Stimulated activated naive CD4-positive, alpha-beta T cell (primary cell): Measurements from ENCODE around the gene ENPP3.

ENCODE experiments used
- DNase-seq, 6 experiments: peaks; one replicate each; lab custom pipeline; 2025; lab: John Stamatoyannopoulos, UW

Gene ENPP3

GRCh38 chr6:131636880-131637792 is at the start of gene ENPP3:
Gene ENPP3, plus strand, starts transcription at chr6:131637302. Its CDS starts 83 bp downstream, at chr6:131637385.
- no peak for DNase-seq

- DNase-seq, result no peak
These were observed 49.2 kb upstream of the ENPP3 start for GRCh38 chr6:131587909-131588308.

DNA sequence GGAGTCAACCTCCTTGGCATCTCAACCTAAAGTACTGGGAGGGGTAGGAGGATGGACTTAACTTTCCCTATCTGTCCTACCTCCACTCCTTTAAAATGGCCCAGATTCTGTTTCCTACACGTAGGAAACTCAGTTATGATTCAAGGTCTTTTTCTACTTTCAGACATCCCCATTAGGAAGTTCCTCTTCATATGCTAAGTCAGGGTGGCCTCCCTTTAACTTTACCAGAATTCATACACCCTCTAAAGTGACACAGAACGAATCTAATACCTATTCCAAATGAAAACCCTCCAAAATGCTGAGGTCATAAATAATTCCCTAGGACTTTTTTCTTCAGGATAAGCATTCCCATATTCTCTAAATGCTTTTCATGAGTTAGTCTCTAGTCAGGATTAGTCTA is 48.5 kb upstream of the ENPP3 start:
- DNase-seq, result no peak

- no peak for DNase-seq
These were observed 44.2 kb upstream of the ENPP3 start for GRCh38 chr6:131592935-131593334.

DNA sequence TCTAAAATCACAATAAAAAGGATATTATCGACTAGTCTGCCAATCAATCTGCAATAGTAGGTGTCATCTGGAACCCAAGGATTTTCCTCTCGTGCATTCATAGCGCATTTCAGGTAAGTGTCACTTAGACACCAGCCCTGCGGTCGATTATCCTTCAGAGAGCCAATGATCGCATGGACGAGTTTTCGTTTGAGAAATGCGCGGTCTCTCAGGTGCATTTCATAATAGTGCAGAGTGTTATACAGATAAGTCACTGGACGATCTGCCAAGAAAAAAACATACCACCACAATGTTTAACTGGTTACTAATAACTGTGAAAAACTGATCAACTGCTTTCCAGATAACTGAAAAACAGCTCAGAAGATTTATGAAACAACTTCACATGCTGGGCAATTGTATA is 43.0 kb upstream of the ENPP3 start:
- no peak for DNase-seq

- peak in 2 of 6 experiments; percentile 13 for DNase-seq
These were observed 39.7 kb upstream of the ENPP3 start for GRCh38 chr6:131597446-131597845.

GRCh38 chr6:131600716-131601115 is 36.4 kb upstream of the ENPP3 start:
- no peak for DNase-seq

- DNase-seq, result no peak
These were observed 34.3 kb upstream of the ENPP3 start for GRCh38 chr6:131602781-131603312.

- DNase-seq, result no peak
These were observed 23.7 kb upstream of the ENPP3 start for GRCh38 chr6:131613296-131613925.

GRCh38 chr6:131615275-131615674 is 21.8 kb upstream of the ENPP3 start:
- DNase-seq, result no peak

- DNase-seq, result peak; percentile 81 to 97 (median 92)
These were observed 9.1 kb upstream of the ENPP3 start, which contains the start of gene MED23 for GRCh38 chr6:131627724-131628682. Gene MED23, minus strand, starts transcription at chr6:131628242. Its CDS starts 193 bp downstream, at chr6:131628049.

DNA sequence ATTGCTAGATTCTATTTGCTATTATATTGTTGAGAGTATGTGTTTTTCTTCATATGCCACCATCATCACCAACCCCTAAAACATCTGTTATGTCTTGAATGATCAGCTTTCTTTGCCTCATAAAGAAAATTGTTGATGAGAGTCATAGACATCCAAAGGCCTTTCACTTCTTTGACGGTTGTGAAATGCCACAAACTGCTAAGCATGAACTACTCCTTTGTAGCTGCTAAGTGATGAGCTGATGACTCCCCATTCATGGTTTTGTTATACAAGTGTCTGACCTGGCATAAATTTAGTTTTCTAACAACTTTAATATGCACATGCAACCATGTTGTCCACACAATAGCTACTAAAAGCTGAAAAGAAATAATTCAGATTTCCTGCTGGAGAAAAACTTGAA is 8.4 kb upstream of the ENPP3 start:
- peak in 2 of 6 experiments; percentile 4 to 28 for DNase-seq

GRCh38 chr6:131629651-131630050 is 7.5 kb upstream of the ENPP3 start:
- DNase-seq, result no peak

GRCh38 chr6:131631625-131632289 is 5.3 kb upstream of the ENPP3 start:
- DNase-seq, result no peak

DNA sequence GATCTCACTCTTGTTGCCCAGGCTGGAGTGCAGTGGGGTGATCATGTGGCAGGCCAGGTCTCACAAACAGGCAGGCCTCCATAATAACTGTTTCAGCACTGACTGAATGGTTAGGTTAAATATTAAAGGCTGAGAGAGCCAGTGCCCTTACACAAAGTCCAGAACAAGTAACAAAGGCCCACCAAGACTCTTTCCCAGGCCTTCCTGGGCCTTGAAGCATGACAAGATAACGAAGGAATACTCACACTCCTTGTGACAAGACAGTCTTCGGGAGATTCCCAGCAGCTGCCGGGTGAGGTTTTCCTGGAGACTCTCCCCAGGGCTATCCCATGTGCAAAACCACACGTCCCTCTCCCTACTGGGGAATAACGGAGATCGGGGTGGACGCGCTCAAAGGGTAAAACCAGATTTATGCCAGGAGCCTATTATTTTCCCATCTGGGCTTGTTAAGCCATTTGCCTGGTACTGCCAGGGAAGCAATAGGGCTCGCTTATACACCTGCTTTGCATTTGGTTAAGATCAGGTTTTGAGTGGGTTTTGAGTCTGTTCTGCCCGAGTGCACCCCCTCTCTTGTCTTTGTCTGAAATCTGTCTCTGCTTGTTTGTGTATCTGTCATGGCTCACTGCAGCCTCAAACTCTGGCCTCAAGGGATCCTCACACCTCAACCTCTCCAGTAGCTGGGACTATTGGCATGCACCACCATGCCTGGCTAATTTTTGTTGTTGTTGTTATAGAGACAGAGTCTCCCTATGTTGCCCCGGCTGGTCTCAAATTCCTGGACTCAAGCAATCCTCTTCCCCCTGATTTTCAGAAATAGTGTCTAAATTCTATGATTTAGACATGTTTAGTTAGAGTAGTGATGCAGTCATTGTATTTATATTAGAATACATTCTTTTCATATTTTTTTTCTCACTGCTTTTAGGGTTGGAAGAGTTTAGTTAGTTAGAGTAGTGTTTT is 1.4 kb upstream of the ENPP3 start:
- no peak for DNase-seq

DNA sequence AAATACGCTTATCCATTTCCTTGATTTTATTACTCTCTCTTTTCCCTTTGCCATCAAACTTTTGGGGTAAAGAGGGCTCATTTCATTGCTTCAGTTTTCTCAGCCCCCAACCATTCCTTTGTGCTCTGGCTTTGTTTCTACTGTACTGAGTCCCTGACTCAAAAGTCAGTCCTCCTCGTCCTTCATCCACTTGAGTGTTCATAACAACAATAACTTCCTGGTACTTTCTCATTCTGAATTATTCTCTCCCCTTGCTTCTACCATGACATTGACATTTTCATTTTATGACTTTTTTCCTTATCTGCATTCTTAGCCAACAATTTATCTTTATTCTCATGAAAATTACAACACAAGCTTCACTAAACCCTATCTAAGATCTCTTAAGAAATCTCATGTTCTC is 911 bp downstream of the ENPP3 start:
- no peak for DNase-seq

DNA sequence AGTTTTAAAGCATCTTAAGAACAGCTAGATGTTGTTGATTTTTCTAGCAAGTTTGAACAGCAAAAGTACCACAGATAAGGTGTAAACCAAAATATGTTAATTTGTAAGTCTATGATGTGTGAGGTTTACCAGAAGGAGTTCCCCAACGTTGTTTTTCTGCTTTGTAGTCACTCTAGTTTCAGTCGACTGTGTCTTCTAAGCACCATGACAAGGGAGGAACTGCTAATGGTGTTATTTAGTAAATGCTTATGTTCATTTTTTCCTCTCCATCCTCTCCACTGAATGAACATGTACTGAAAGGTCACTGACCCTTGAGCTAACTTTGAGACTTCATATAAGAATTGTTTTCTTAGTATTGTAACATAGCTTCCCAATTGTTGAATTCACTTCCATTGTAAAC is 3.0 kb downstream of the ENPP3 start:
- no peak for DNase-seq

GRCh38 chr6:131640576-131640975 is 3.5 kb downstream of the ENPP3 start:
- DNase-seq, result no peak

DNA sequence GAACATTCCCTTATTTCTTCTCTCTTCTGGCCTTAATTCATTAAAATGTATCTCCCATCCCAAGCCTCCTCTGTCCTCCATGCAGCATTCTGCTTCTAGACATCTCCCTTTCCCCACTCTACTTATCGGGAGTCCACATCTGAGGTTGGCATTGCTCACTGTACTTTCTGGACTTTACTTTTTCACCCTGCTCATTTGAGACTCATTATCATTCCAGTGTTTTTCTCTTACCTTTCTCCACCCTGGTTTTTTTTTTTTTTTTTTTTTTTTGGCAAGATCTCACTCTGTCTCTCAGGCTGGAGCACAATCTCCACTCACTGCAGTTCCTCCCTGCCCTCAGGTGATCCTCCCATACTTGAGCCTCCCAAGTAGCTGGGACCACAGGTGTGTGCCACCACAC is 4.5 kb downstream of the ENPP3 start:
- DNase-seq, result no peak

GRCh38 chr6:131642565-131642964 is 5.5 kb downstream of the ENPP3 start:
- DNase-seq, result no peak
